Ascending aorta (tissue), 2 donors: ENCODE data around the gene SAMD9. TPM values are rescaled to one million over a fixed set of nuclear protein-coding genes. Genes with fewer than 3 reads are reported as not detected.

ENCODE experiments used
- DNase-seq, 2 donors: peaks; one replicate each; pipeline ENCODE4 v3.0.0-alpha.2; 2019; ENCODE audit warnings: low spot score in 2 of 2
- H3K27ac ChIP-seq, 2 donors: fragments of 200-600 bp; sonication (generic); one replicate each; pipeline ENCODE4 v1.5.1; 2016 to 2017; ENCODE audit warnings: mild to moderate bottlenecking in 1 of 2
- H3K27me3 ChIP-seq: fragments of 200-600 bp; sonication (generic); one replicate; pipeline ENCODE4 v1.5.1; 2017
- H3K36me3 ChIP-seq, 2 donors: fragments of 200-600 bp; sonication (generic); one replicate each; pipeline ENCODE4 v1.5.1; 2016
- H3K4me1 ChIP-seq, 2 donors: fragments of 200-600 bp; sonication (generic); one replicate each; pipeline ENCODE4 v1.5.1; 2016 to 2017; ENCODE audit warnings: mild to moderate bottlenecking in 1 of 2
- H3K4me3 ChIP-seq, 2 donors: fragments of 200-600 bp; sonication (generic); one replicate each; pipeline ENCODE4 v1.5.1; 2016 to 2017; ENCODE audit warnings: mild to moderate bottlenecking in 1 of 2
- H3K9me3 ChIP-seq, 2 donors: fragments of 200-600 bp; sonication (generic); one replicate each; pipeline ENCODE4 v1.5.1; 2016
- intact Hi-C: fragments of 100-400 bp; cut with DNase I; formaldehyde crosslinking; loops from one replicate; pipeline ENCODE4 v1.15.1; 2023
- total RNA-seq: library from RNA; depleted of rRNA; stranded (reverse); fragments of >200 nt; gene quantifications from one replicate; pipeline ENCODE4 v1.1.0, GENCODE V29; 2016
- TF ChIP-seq, protein P1 (sequence below), 3 experiments: fragments of 200-600 bp in 2 of 3; fragments of 450-650 bp in 1 of 3; sonication (generic) in 2 of 3; IDR thresholded peaks; one replicate each; pipeline ENCODE4 v1.5.1; 2016 to 2019; ENCODE audit warnings: antibody characterized with exemption in 3 of 3, mild to moderate bottlenecking in 1 of 3, moderate library complexity in 1 of 3

Gene SAMD9
- total RNA-seq, 1 donor from 2014 or later: 5.6 TPM

DNA sequence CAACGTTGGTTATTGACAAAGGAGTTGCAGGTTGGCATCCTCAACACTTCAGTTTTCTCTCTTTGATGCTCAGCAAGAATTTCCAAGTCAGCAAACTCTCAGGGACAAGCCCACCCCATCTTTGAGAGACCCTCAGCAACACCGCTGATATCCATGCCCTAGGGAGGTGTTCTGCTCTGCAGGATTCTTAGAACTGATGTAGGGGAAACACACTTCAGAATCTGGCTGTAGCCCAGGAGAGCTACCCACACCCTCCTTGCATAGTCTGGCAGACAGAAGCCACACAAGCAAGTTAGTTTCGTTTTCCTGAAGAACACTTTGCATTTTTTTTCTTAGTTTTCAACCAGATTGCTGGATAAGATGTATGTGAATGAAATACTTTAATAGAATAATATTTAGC lies 29.6 kb upstream of the SAMD9 start:
- H3K27me3 ChIP-seq: no peaks in the 10 kb centered on the region

DNA sequence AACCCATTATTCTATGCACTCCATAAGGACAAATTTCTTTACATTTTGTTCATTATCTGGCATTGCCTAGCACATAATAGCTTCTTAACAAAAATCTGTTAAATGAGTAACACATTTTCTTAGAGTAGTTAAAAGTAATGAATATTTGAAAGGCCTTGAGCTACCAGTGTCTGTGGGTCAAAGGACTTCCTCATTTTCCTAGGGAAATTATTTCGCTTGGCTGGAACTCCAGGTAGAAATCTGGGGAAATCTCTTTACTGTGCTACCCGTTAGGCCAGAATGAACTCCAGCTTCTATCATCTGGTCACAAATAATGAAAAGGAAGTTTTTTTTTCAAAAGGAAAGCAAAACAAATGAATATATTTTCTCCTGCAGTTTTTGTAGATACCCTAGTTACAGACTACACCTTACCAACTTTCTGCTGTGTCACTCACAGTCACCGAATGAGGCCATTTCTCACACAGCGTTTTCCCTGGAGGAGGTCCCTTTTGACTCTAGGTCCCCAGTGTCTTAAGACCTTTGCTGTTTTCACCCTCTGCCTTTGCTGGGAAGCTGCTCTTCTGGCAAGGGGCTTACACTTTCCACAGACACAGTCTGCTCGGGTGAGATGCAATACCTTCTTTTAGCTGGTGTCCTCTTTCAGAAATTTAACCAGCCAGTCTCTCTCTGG lies 28.8 kb upstream of the SAMD9 start:
- intact Hi-C loops: no loop called here
- peak overlapping the region; percentile 57 to 58 for H3K4me3 ChIP-seq
- peaks cover 0 to under 1% of the 10 kb centered on the region in 2 donors for H3K9me3 ChIP-seq
- H3K4me1 ChIP-seq: peaks cover 0 to 3% of the 10 kb centered on the region in 2 donors
- peak overlapping the region in 1 of 2 donors; percentile 35 for H3K27ac ChIP-seq
- TF ChIP-seq, protein P1, sequence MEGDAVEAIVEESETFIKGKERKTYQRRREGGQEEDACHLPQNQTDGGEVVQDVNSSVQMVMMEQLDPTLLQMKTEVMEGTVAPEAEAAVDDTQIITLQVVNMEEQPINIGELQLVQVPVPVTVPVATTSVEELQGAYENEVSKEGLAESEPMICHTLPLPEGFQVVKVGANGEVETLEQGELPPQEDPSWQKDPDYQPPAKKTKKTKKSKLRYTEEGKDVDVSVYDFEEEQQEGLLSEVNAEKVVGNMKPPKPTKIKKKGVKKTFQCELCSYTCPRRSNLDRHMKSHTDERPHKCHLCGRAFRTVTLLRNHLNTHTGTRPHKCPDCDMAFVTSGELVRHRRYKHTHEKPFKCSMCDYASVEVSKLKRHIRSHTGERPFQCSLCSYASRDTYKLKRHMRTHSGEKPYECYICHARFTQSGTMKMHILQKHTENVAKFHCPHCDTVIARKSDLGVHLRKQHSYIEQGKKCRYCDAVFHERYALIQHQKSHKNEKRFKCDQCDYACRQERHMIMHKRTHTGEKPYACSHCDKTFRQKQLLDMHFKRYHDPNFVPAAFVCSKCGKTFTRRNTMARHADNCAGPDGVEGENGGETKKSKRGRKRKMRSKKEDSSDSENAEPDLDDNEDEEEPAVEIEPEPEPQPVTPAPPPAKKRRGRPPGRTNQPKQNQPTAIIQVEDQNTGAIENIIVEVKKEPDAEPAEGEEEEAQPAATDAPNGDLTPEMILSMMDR (IDR thresholded peaks at IDR 0.05): no peak
- H3K27me3 ChIP-seq: no peaks in the 10 kb centered on the region
- H3K36me3 ChIP-seq: peaks cover 24 to 30% of the 10 kb centered on the region in 2 donors
- no peak for DNase-seq

More for the DNA sequence above, 29.6 kb upstream of the SAMD9 start:
- TF ChIP-seq, protein P1 (IDR thresholded peaks at IDR 0.05): no peak
- no peak for DNase-seq
- H3K27ac ChIP-seq: peak overlapping the region in 1 of 2 donors; percentile 35
- H3K9me3 ChIP-seq: no peaks in the 10 kb centered on the region
- peak overlapping the region; percentile 57 to 58 for H3K4me3 ChIP-seq
- intact Hi-C loops: no loop called here
- H3K36me3 ChIP-seq: peaks cover 22 to 23% of the 10 kb centered on the region in 2 donors
- H3K4me1 ChIP-seq: peaks cover 0 to 3% of the 10 kb centered on the region in 2 donors

DNA sequence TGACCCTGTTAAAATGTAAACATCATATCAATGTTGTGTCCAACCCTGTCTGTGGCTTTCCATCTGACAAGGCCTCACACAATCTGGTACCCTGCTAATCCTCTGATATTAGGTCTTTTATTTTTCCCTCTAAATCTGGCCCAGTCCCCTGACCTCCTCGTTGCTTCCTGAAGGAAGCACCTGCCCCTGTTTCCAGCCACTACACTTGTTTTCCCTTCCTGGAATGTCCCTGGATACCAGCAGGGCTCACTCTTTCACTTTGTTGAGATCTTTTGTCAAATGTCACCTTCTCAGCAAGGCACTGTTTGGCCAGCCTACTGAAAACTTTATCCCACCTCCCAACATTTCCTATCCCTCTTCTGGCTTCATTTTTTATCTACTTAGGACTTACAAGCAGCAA lies 28.3 kb upstream of the SAMD9 start:
- no peak for DNase-seq
- Histone ChIP-seq H3K9me3 (peaks cover 0 to 6% of the 10 kb centered on the region in 2 donors), H3K36me3 (peaks cover 24 to 36% of the 10 kb centered on the region in 2 donors), H3K27me3 (no peaks in the 10 kb centered on the region), H3K4me3 (peak overlapping the region in 1 of 2 donors; percentile 58), H3K27ac (no peak overlapping the region), H3K4me1 (peaks cover 0 to 3% of the 10 kb centered on the region in 2 donors)
- intact Hi-C loops: no loop called here
- TF ChIP-seq, protein P1 (IDR thresholded peaks at IDR 0.05): no peak

DNA sequence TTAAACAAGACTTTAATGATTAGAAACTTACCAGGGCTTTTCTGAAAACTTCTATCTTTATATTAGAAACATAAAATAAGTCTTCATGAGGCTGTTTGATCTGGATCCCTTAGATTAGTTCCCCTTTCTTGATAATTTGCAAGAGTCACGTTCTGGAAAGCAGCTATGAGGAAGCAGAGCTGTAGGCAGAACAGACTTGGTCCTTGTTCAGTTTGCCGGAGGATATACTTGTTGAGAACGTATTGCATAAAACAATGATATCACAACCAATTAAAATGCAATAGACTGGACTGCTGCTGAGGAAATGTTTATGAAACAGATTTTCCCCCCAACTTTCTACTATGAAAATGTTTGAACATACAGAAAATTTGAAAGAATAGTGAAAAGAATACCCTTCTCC lies 27.6 kb upstream of the SAMD9 start:
- Histone ChIP-seq H3K36me3 (peaks cover 27 to 41% of the 10 kb centered on the region in 2 donors), H3K27me3 (no peaks in the 10 kb centered on the region), H3K4me3 (no peak overlapping the region), H3K27ac (no peak overlapping the region), H3K9me3 (peaks cover 0 to 6% of the 10 kb centered on the region in 2 donors), H3K4me1 (peaks cover 0 to 3% of the 10 kb centered on the region in 2 donors)
- intact Hi-C loops: no loop called here
- TF ChIP-seq, protein P1 (IDR thresholded peaks at IDR 0.05): no peak
- DNase-seq: no peak

DNA sequence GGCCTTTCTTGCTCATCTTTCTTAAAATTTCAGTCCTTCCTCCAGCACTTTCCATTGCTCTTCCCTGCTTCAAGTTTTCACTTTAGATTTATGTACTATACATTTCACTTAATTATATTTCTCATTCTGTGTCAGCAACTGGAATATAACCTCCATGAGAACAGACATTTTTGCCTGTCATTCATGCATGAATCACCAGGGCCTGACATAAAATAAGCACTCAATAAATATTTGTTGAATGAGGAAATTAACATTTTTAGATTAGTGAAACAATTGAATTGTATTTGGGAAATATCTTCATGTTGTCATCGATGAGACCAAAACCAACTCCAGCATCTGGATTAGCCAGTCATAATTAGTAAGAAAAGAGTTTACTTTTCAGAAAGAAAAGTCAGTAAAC lies 24.3 kb upstream of the SAMD9 start:
- Histone ChIP-seq H3K4me3 (no peak overlapping the region), H3K36me3 (peaks cover 45 to 73% of the 10 kb centered on the region in 2 donors), H3K4me1 (peaks cover 0 to 3% of the 10 kb centered on the region in 2 donors), H3K27ac (no peak overlapping the region), H3K27me3 (no peaks in the 10 kb centered on the region), H3K9me3 (peaks cover 6 to 26% of the 10 kb centered on the region in 2 donors)
- TF ChIP-seq, protein P1 (IDR thresholded peaks at IDR 0.05): no peak
- no peak for DNase-seq
- intact Hi-C loops: no loop called here
